PC-3 (cell line): ENCODE results near the gene ZNF213. TPM values are rescaled to one million over a fixed set of nuclear protein-coding genes. Genes with fewer than 3 reads are reported as not detected.
"Not testable (repeated sequence)": the region's sequence is repeated elsewhere in the genome, so short reads cannot be mapped to it uniquely, and the experiment has no call there.

ENCODE experiments used
- ATAC-seq: fragments of 200-7000 bp; cut with Tn5 transposase; 2 replicates; pipeline ENCODE4 v1.9.1; 2020; ENCODE audit warnings: mild to moderate bottlenecking, moderate library complexity
- BruUV-seq: library from RNA; stranded (reverse); fragments of 400-500 nt; replicated peaks from 2 replicates; lab custom pipeline; 2021; lab: Mats Ljungman, UMichigan
- CTCF ChIA-PET: fragments of 300-600 bp; sonication (Branson Sonifier 250); formaldehyde crosslinking; loops from one replicate; lab custom pipeline; 2022; ENCODE audit warnings: antibody characterized with exemption; lab: Charles Lee
- POLR2A ChIA-PET: fragments of 300-600 bp; sonication (Branson Sonifier 250); formaldehyde crosslinking; loops from one replicate; lab custom pipeline; 2022; ENCODE audit warnings: antibody characterized with exemption; ENCODE audit not compliant: unreplicated experiment; lab: Charles Lee
- DNase-seq: peaks from one replicate; pipeline ENCODE4 v3.0.0-alpha.2; 2015
- H2AFZ ChIP-seq: fragments of 300-600 bp; sonication (generic); 2 replicates; pipeline ENCODE4 v1.6.0; 2016; ENCODE audit warnings: antibody characterized with exemption, low read length
- H3F3A ChIP-seq: fragments of 300-600 bp; sonication (generic); one replicate; pipeline ENCODE4 v1.6.0; 2017; ENCODE audit warnings: antibody characterized with exemption, low read length, control low read depth, mild to moderate bottlenecking; ENCODE audit not compliant: unreplicated experiment
- H3K27ac ChIP-seq: fragments of 300-600 bp; sonication (generic); 2 replicates; pipeline ENCODE4 v1.5.1; 2016; ENCODE audit warnings: mild to moderate bottlenecking, low read length
- H3K27me3 ChIP-seq: fragments of 300-600 bp; sonication (generic); 2 replicates; pipeline ENCODE4 v1.6.1; 2016; ENCODE audit warnings: low read length, mixed read lengths
- H3K36me3 ChIP-seq: fragments of 300-600 bp; sonication (generic); 2 replicates; pipeline ENCODE4 v1.6.1; 2016; ENCODE audit warnings: low read depth, mixed run types, low read length, mixed read lengths
- H3K4me1 ChIP-seq: fragments of 300-600 bp; sonication (generic); 2 replicates; pipeline ENCODE4 v1.5.1; 2016; ENCODE audit warnings: low read length; ENCODE audit not compliant: insufficient read depth
- H3K4me2 ChIP-seq: fragments of 300-600 bp; sonication (generic); 2 replicates; pipeline ENCODE4 v1.6.0; 2016; ENCODE audit warnings: low read length
- H3K4me3 ChIP-seq: fragments of 300-600 bp; sonication (generic); 2 replicates; pipeline ENCODE4 v1.5.1; 2016; ENCODE audit warnings: mild to moderate bottlenecking, low read length, mixed read lengths
- H3K79me2 ChIP-seq: fragments of 300-600 bp; sonication (generic); 2 replicates; pipeline ENCODE4 v1.6.1; 2017; ENCODE audit warnings: low read length, mixed read lengths
- H3K9ac ChIP-seq: fragments of 300-600 bp; sonication (generic); 2 replicates; pipeline ENCODE4 v1.6.0; 2016; ENCODE audit warnings: mild to moderate bottlenecking, low read length
- H3K9me2 ChIP-seq: fragments of 300-600 bp; sonication (generic); replicated peaks from 2 replicates; pipeline ENCODE4 v1.6.1; 2016; ENCODE audit warnings: mixed run types, low read length, mixed read lengths
- H3K9me3 ChIP-seq: fragments of 300-600 bp; sonication (generic); 2 replicates; pipeline ENCODE4 v1.6.1; 2016; ENCODE audit warnings: low read length, mixed read lengths
- H4K20me1 ChIP-seq: fragments of 300-600 bp; sonication (generic); 2 replicates; pipeline ENCODE4 v1.6.1; 2016; ENCODE audit warnings: low read length, mixed read lengths
- CTCF ChIP-seq: fragments of 300-600 bp; sonication (generic); conservative IDR thresholded peaks from 2 replicates; pipeline ENCODE4 v1.5.1; 2017; ENCODE audit warnings: antibody characterized with exemption, low read depth, mild to moderate bottlenecking, low read length
- EZH2 ChIP-seq: fragments of 300-600 bp; sonication (generic); IDR thresholded peaks from one replicate; pipeline ENCODE4 v1.6.1; 2017; ENCODE audit warnings: antibody characterized with exemption, mild to moderate bottlenecking, low read length; ENCODE audit not compliant: unreplicated experiment
- EZH2phosphoT487 ChIP-seq: fragments of 300-600 bp; sonication (generic); IDR thresholded peaks from 2 replicates; pipeline ENCODE4 v1.6.1; 2018; ENCODE audit warnings: mild to moderate bottlenecking, antibody characterized with exemption, low read length, borderline replicate concordance
- intact Hi-C: fragments of 100-400 bp; cut with micrococcal nuclease; formaldehyde crosslinking; loops from 2 replicates; pipeline ENCODE4 v1.9.0; 2023
- total RNA-seq: library from RNA; depleted of rRNA; stranded (reverse); fragments of >200 nt; gene quantifications from 2 replicates; pipeline ENCODE4 v1.2.3, GENCODE V29; 2014

Gene ZNF213
- total RNA-seq, 1 experiment from 2014 or later: 3.6 TPM

GRCh38 chr16:3180445-3180878, 45.6 kb downstream of the ZNF213 start:
- no peak overlapping the region for H2AFZ ChIP-seq
- no peak overlapping the region for H3K4me2 ChIP-seq
- ATAC-seq: no peak
- ChIA-PET CTCF (no interaction called here), POLR2A (no interaction called here)
- no peak overlapping the region for H3K4me3 ChIP-seq
- H3K9me3 ChIP-seq: no peaks in the 10 kb centered on the region
- no TSS peak for BruUV-seq
- TF ChIP-seq EZH2phosphoT487: no peak
- TF ChIP-seq CTCF: no peak
- TF ChIP-seq EZH2: no peak
- H3F3A ChIP-seq: no peaks in the 10 kb centered on the region
- DNase-seq: no peak
- H3K9me2 ChIP-seq: no peaks in the 10 kb centered on the region
- no peaks in the 10 kb centered on the region for H3K79me2 ChIP-seq
- no peak overlapping the region for H3K9ac ChIP-seq
- no peaks in the 10 kb centered on the region for H3K4me1 ChIP-seq
- intact Hi-C loops: no loop called here
- no peak overlapping the region for H3K27ac ChIP-seq
- no peaks in the 10 kb centered on the region for H3K36me3 ChIP-seq
- H3K27me3 ChIP-seq: no peaks in the 10 kb centered on the region
- no peaks in the 10 kb centered on the region for H4K20me1 ChIP-seq

- intact Hi-C loops, ATAC-seq, H3K4me3 ChIP-seq: not testable (repeated sequence)
These were observed 47.4 kb downstream of the ZNF213 start for GRCh38 chr16:3182293-3182607.

DNA sequence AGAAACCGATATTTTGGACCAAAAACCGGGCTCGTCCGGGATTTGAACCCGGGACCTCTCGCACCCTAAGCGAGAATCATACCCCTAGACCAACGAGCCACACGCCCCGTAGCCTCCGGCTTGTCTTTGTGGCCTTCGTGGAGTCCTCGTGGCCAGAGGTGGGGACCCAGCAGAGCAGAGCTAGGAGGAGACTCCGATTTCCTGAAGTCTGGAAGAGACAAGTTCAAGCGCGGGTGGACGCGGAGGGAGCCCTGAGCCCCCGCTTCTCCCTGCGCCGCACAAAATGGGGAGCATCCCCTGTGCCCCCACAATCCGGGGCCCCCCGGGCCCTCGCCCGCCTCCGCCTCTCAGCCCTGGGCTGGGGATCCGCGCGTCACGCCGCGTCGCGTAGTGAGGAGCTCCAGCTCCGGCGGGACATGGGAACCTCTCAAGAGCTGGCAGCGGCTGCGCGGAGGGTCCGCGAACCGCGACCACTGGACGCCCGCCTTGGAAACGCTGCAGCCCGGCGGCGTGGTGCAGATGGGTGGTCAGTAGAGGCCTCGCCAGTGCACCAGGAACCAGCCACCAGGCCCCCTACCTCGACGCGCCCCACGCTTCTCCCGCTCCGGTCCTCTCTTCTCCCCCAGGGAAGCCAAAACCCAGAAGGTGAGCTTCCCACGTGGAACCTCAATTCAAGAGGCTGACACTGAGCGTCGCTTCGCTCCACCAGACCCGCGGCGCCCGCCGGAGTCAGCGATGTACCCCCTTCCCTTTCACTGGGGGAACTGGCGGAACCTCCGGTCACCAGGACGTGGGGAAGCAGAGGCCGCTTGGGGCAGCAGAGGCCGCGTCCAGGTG, 48.0 kb downstream of the ZNF213 start:
- Histone ChIP-seq H3K4me1 (no peaks in the 10 kb centered on the region), H3K79me2 (no peaks in the 10 kb centered on the region), H3K9me2 (no peaks in the 10 kb centered on the region), H3K9me3 (no peaks in the 10 kb centered on the region), H3K27me3 (no peaks in the 10 kb centered on the region), H3K36me3 (no peaks in the 10 kb centered on the region), H3K4me2 (no peak overlapping the region), H3F3A (no peaks in the 10 kb centered on the region), H2AFZ (no peak overlapping the region), H3K4me3 (no peak overlapping the region), H4K20me1 (no peaks in the 10 kb centered on the region), H3K27ac (no peak overlapping the region), H3K9ac (no peak overlapping the region)
- CTCF ChIA-PET: no interaction called here
- intact Hi-C loops: no loop called here
- POLR2A ChIA-PET: no interaction called here
- TF ChIP-seq EZH2 (no peak), EZH2phosphoT487 (no peak), CTCF (no peak)
- no peak; the same call in 1 of the 2 replicates for ATAC-seq
- DNase-seq: peak; percentile 52
- BruUV-seq: no TSS peak

More at GRCh38 chr16:3182293-3182607, 47.4 kb downstream of the ZNF213 start:
- DNase-seq, H3K9ac ChIP-seq, H4K20me1 ChIP-seq, H3K9me2 ChIP-seq, CTCF ChIA-PET, H3K9me3 ChIP-seq, H3K4me1 ChIP-seq, H3K36me3 ChIP-seq, H3F3A ChIP-seq, H3K27ac ChIP-seq, POLR2A ChIA-PET, H2AFZ ChIP-seq, H3K27me3 ChIP-seq, BruUV-seq, H3K79me2 ChIP-seq, H3K4me2 ChIP-seq: not testable (repeated sequence)
